ENCODE data around the gene TNRC6B. TPM values are rescaled to one million over a fixed set of nuclear protein-coding genes. Genes with fewer than 3 reads are reported as not detected.

TNRC6B gene
- total RNA-seq, 1 donor from 2014 or later: 26.7 TPM

DNA sequence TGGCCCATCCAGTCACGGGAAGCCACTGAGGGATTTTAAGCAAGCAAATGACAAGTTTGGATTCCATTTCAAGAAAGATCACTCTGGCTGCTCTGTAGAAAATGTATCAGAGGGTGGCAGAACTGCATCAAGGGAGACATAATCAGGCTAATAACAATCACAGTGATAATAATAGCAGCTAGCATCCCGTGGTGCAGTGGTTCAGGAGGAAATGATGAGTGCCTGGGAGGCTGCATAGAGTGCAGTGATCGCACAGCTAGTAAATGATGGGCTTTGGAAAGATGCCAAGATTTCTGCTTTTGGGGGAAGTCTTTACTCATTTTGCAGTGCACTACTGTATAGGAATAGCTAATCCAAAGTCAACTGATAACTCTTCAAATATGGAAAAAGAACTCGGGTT, 35.8 kb downstream of the TNRC6B start:
- DNase-seq (ENCODE audit: low read depth): no peak
- Histone ChIP-seq H3K36me3 (ENCODE audit: control insufficient read depth, insufficient read depth, low read length) (no peaks in the 10 kb centered on the region), H3K4me3 (ENCODE audit: low read depth, low read length) (no peak overlapping the region), H3K27me3 (ENCODE audit: control insufficient read depth, insufficient read depth, low read length) (no peaks in the 10 kb centered on the region)
- no peak for TF ChIP-seq CTCF (IDR thresholded peaks at IDR 0.05; ENCODE audit: insufficient read depth, low read length, poor library complexity, severe bottlenecking)

DNA sequence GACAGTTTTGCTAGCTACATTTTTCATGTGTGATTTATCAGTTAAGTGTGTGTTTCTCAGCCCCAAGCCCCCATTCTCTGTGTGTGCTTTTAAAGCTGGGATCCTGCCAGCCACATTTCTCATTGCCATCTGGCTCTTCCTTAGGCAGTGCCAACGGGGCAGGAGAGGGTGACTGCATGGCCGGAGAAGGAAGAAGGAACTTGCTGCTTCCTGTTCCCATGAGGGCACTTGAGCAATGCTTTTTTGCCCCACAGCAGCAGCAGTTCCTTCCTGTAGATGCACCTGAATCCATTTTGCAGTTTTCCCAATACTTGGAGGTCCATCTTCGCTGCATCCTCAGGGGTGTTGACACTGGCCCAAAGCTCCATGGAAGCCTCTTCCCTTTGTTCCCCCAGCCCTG, 37.5 kb downstream of the TNRC6B start:
- Histone ChIP-seq H3K36me3 (ENCODE audit: control insufficient read depth, insufficient read depth, low read length) (no peaks in the 10 kb centered on the region), H3K4me3 (ENCODE audit: low read depth, low read length) (no peak overlapping the region), H3K27me3 (ENCODE audit: control insufficient read depth, insufficient read depth, low read length) (no peaks in the 10 kb centered on the region)
- DNase-seq (ENCODE audit: low read depth): no peak
- no peak for TF ChIP-seq CTCF (IDR thresholded peaks at IDR 0.05; ENCODE audit: insufficient read depth, low read length, poor library complexity, severe bottlenecking)

GRCh38 chr22:40216041-40216756, 38.5 kb downstream of the TNRC6B start:
- no peak for DNase-seq (ENCODE audit: low read depth)
- Histone ChIP-seq H3K36me3 (ENCODE audit: control insufficient read depth, insufficient read depth, low read length) (no peaks in the 10 kb centered on the region), H3K27me3 (ENCODE audit: control insufficient read depth, insufficient read depth, low read length) (no peaks in the 10 kb centered on the region), H3K4me3 (ENCODE audit: low read depth, low read length) (no peak overlapping the region)
- no peak for TF ChIP-seq CTCF (IDR thresholded peaks at IDR 0.05; ENCODE audit: insufficient read depth, low read length, poor library complexity, severe bottlenecking)

- H3K36me3 ChIP-seq (ENCODE audit: control insufficient read depth, insufficient read depth, low read length): no peaks in the 10 kb centered on the region
- H3K27me3 ChIP-seq (ENCODE audit: control insufficient read depth, insufficient read depth, low read length): no peaks in the 10 kb centered on the region
- DNase-seq (ENCODE audit: low read depth): no peak
- no peak for TF ChIP-seq CTCF (IDR thresholded peaks at IDR 0.05; ENCODE audit: insufficient read depth, low read length, poor library complexity, severe bottlenecking)
- no peak overlapping the region for H3K4me3 ChIP-seq (ENCODE audit: low read depth, low read length)
Measured at GRCh38 chr22:40218152-40218551, 40.4 kb downstream of the TNRC6B start.

DNA sequence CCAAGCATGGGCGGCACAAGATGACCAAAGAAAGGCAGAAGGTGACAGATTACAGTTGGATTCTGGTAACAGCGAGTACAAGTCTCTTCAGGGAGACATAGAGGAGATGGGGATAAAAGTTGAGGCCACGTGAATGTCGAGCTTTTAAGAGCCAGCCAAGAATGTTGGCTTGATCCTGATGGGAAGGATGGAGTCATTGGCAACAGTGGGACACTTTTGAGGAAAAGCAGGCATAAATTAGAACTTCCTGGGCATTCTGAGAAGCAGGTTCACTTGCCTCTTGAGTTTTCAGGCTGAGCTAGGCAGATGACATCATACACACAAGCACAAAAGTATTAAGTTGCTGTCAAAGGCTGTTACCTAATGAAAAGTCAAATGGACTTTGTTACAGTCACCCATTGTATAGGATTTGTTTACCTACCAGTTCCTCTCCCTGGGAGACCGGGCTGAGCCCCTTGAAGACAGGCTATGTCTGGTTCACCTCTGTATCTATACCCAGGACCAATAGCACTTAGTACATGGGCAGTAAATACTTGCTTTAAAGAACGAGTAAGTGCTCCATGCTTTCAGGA, 41.1 kb downstream of the TNRC6B start:
- no peak overlapping the region for H3K4me3 ChIP-seq (ENCODE audit: low read depth, low read length)
- no peak for DNase-seq (ENCODE audit: low read depth)
- H3K27me3 ChIP-seq (ENCODE audit: control insufficient read depth, insufficient read depth, low read length): no peaks in the 10 kb centered on the region
- no peaks in the 10 kb centered on the region for H3K36me3 ChIP-seq (ENCODE audit: control insufficient read depth, insufficient read depth, low read length)
- TF ChIP-seq CTCF (IDR thresholded peaks at IDR 0.05; ENCODE audit: insufficient read depth, low read length, poor library complexity, severe bottlenecking): no peak
